Neuronal stem cell (in vitro differentiated cells): Measurements from ENCODE around the gene TUBB3.
A peak's percentile ranks its signal among the peaks of the same experiment; 100 is the strongest.

Source experiments
- DNase-seq: peaks from one replicate; pipeline ENCODE4 v3.0.0-alpha.2; 2013; ENCODE audit warnings: low spot score
- H2AFZ ChIP-seq: one replicate; pipeline ENCODE4 v1.6.1; 2013; ENCODE audit warnings: mild to moderate bottlenecking, low read length, inconsistent platforms
- H2AK5ac ChIP-seq: 2 replicates; pipeline ENCODE4 v1.6.1; 2013; ENCODE audit warnings: low read depth, mild to moderate bottlenecking, inconsistent platforms, low read length, moderate library complexity, mixed read lengths
- H2BK120ac ChIP-seq: 2 replicates; pipeline ENCODE4 v1.6.1; 2013; ENCODE audit warnings: low read depth, mild to moderate bottlenecking, inconsistent platforms, low read length, moderate library complexity, mixed read lengths
- H2BK12ac ChIP-seq: one replicate; pipeline ENCODE4 v1.6.1; 2013; ENCODE audit warnings: low read length, inconsistent platforms
- H2BK15ac ChIP-seq: 2 replicates; pipeline ENCODE4 v1.6.1; 2013; ENCODE audit warnings: mild to moderate bottlenecking, low read length, inconsistent platforms, mixed read lengths
- H2BK5ac ChIP-seq: one replicate; pipeline ENCODE4 v1.6.1; 2013; ENCODE audit warnings: inconsistent platforms, mild to moderate bottlenecking, low read length, moderate library complexity
- H3K14ac ChIP-seq: one replicate; pipeline ENCODE4 v1.6.1; 2013; ENCODE audit warnings: low read length, inconsistent platforms
- H3K18ac ChIP-seq: 2 replicates; pipeline ENCODE4 v1.6.1; 2013; ENCODE audit warnings: low read length, inconsistent platforms
- H3K23ac ChIP-seq: 2 replicates; pipeline ENCODE4 v1.6.1; 2013; ENCODE audit warnings: low read depth, mild to moderate bottlenecking, mixed read lengths, low read length, inconsistent platforms; ENCODE audit not compliant: poor library complexity
- H3K27ac ChIP-seq: replicated peaks from 3 replicates; pipeline ENCODE4 v1.5.1; 2013; ENCODE audit warnings: low read length, inconsistent platforms
- H3K27me3 ChIP-seq, 3 experiments: 2 replicates each; pipeline ENCODE4 v1.6.1; 2013; ENCODE audit warnings: low read length in 3 of 3, mild to moderate bottlenecking in 2 of 3, inconsistent platforms in 1 of 3, low read depth in 1 of 3, mixed read lengths in 1 of 3, moderate library complexity in 1 of 3; ENCODE audit not compliant: control insufficient read depth in 3 of 3, insufficient read depth in 3 of 3
- H3K36me3 ChIP-seq, 2 donors: replicated peaks in 1 of 2; 2 replicates each; pipeline ENCODE4 v1.6.1; 2013; ENCODE audit warnings: low read length in 2 of 2; ENCODE audit not compliant: control insufficient read depth in 2 of 2, insufficient read depth in 2 of 2
- H3K4ac ChIP-seq: 2 replicates; pipeline ENCODE4 v1.6.1; 2013; ENCODE audit warnings: inconsistent platforms, mild to moderate bottlenecking, low read length, moderate library complexity
- H3K4me1 ChIP-seq, 2 donors: 1 replicate in 1 of 2; 2 replicates in 1 of 2; pipeline ENCODE4 v1.6.1; 2013; ENCODE audit warnings: low read length in 2 of 2, low read depth in 1 of 2; ENCODE audit not compliant: control insufficient read depth in 2 of 2, insufficient read depth in 1 of 2
- H3K4me2 ChIP-seq: one replicate; pipeline ENCODE4 v1.6.1; 2013; ENCODE audit warnings: mild to moderate bottlenecking, low read length, inconsistent platforms; ENCODE audit not compliant: insufficient read depth, poor library complexity, severe bottlenecking
- H3K4me3 ChIP-seq, 2 donors: 2 replicates each; pipeline ENCODE4 v1.5.1; 2013; ENCODE audit warnings: low read length in 2 of 2, mild to moderate bottlenecking in 2 of 2, inconsistent platforms in 1 of 2, moderate library complexity in 1 of 2
- H3K79me1 ChIP-seq: one replicate; pipeline ENCODE4 v1.6.1; 2013; ENCODE audit warnings: low read depth, mild to moderate bottlenecking, inconsistent platforms, low read length, moderate library complexity
- H3K9ac ChIP-seq: one replicate; pipeline ENCODE4 v1.6.1; 2013; ENCODE audit warnings: mild to moderate bottlenecking, low read depth, low read length, inconsistent platforms; ENCODE audit not compliant: poor library complexity
- H3K9me3 ChIP-seq, 2 donors: replicated peaks in 1 of 2; 2 replicates each; pipeline versions ENCODE3 to v1.6.1; 2013; ENCODE audit warnings: low read length in 2 of 2, mild to moderate bottlenecking in 2 of 2, inconsistent platforms in 1 of 2, low read depth in 1 of 2, mixed read lengths in 1 of 2, moderate library complexity in 1 of 2; ENCODE audit not compliant: control insufficient read depth in 2 of 2, insufficient read depth in 1 of 2
- H4K8ac ChIP-seq: one replicate; pipeline ENCODE4 v1.6.1; 2013; ENCODE audit warnings: low read depth, mild to moderate bottlenecking, inconsistent platforms, low read length, moderate library complexity
- H4K91ac ChIP-seq: one replicate; pipeline ENCODE4 v1.6.1; 2013; ENCODE audit warnings: low read length, low read depth, mild to moderate bottlenecking, inconsistent platforms; ENCODE audit not compliant: poor library complexity
- WGBS, 2 donors: extraction: QIAGEN DNeasy Blood & Tissue Kit; methylation state at CpG; one replicate each; pipeline ENCODE4 v1.1.7; 2013; ENCODE audit warnings: missing lambda C conversion rate in 2 of 2, mixed read lengths in 1 of 2; ENCODE audit not compliant: insufficient read length in 2 of 2, insufficient replicate concordance in 1 of 2; ENCODE audit errors: extremely low coverage in 2 of 2; 5-methylcytosine and 5-hydroxymethylcytosine counted together

The TUBB3 gene

GRCh38 chr16:89887243-89887642, 35.9 kb upstream of the TUBB3 start:
- no peak overlapping the region for H2AK5ac ChIP-seq
- H3K23ac ChIP-seq, result no peak overlapping the region
- H3K27me3 ChIP-seq, result no peaks in the 10 kb centered on the region
- H2AFZ ChIP-seq, result no peak overlapping the region
- H3K9me3 ChIP-seq, result no peaks in the 10 kb centered on the region
- no peak overlapping the region for H2BK5ac ChIP-seq
- WGBS, 2 donors, result no CpG with 5 or more reads among the region's 14 CpGs
- H3K18ac ChIP-seq, result no peak overlapping the region
- no peak for DNase-seq
- H4K91ac ChIP-seq, result no peak overlapping the region
- no peak overlapping the region for H4K8ac ChIP-seq
- H2BK15ac ChIP-seq, result no peak overlapping the region
- H3K4me3 ChIP-seq, result no peak overlapping the region
- no peaks in the 10 kb centered on the region for H3K79me1 ChIP-seq
- no peaks in the 10 kb centered on the region for H3K4me1 ChIP-seq
- H3K9ac ChIP-seq, result no peak overlapping the region
- H3K4me2 ChIP-seq, result no peak overlapping the region
- H3K4ac ChIP-seq, result no peak overlapping the region
- no peak overlapping the region for H2BK120ac ChIP-seq
- no peak overlapping the region for H3K14ac ChIP-seq
- peaks cover 42 to 93% of the 10 kb centered on the region in 2 donors for H3K36me3 ChIP-seq
- H3K27ac ChIP-seq, result no peak overlapping the region
- no peak overlapping the region for H2BK12ac ChIP-seq

DNA sequence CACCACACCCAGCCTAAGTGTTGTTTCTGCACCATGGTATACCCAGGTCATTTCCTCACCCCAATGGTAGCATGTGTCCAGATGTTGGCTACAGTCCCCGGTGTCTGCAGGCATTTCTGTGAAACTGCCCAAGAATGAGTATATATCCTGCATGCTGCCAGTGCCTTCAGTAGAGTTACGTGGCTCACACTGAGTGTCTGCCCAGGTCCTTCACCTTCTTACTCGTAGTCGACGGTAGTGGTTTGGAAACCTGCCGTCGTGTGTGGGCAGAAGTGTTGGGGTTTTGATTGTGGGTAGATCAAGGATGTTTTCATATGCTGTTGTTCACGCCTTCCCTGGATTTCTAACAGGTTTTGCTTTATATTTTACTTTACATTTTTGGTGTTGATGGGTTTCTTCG, 32.9 kb upstream of the TUBB3 start:
- H3K9me3 ChIP-seq, result no peaks in the 10 kb centered on the region
- no peak overlapping the region for H3K9ac ChIP-seq
- peaks cover 2% of the 10 kb centered on the region for H3K79me1 ChIP-seq
- H3K4me2 ChIP-seq, result no peak overlapping the region
- H4K8ac ChIP-seq, result no peak overlapping the region
- H2AK5ac ChIP-seq, result no peak overlapping the region
- no peak overlapping the region for H3K27ac ChIP-seq
- no peaks in the 10 kb centered on the region for H3K4me1 ChIP-seq
- H3K23ac ChIP-seq, result no peak overlapping the region
- no peak overlapping the region for H2BK12ac ChIP-seq
- no peaks in the 10 kb centered on the region for H3K27me3 ChIP-seq
- no peak overlapping the region for H3K14ac ChIP-seq
- no peak overlapping the region for H2BK15ac ChIP-seq
- no peak overlapping the region for H4K91ac ChIP-seq
- no CpG with 5 or more reads among the region's 9 CpGs for whole genome bisulfite sequencing, 2 donors
- no peak overlapping the region for H2BK120ac ChIP-seq
- H3K18ac ChIP-seq, result no peak overlapping the region
- no peak overlapping the region for H2BK5ac ChIP-seq
- peaks cover 41 to 93% of the 10 kb centered on the region in 2 donors for H3K36me3 ChIP-seq
- no peak overlapping the region for H2AFZ ChIP-seq
- DNase-seq, result no peak
- H3K4me3 ChIP-seq, result no peak overlapping the region
- no peak overlapping the region for H3K4ac ChIP-seq

DNA sequence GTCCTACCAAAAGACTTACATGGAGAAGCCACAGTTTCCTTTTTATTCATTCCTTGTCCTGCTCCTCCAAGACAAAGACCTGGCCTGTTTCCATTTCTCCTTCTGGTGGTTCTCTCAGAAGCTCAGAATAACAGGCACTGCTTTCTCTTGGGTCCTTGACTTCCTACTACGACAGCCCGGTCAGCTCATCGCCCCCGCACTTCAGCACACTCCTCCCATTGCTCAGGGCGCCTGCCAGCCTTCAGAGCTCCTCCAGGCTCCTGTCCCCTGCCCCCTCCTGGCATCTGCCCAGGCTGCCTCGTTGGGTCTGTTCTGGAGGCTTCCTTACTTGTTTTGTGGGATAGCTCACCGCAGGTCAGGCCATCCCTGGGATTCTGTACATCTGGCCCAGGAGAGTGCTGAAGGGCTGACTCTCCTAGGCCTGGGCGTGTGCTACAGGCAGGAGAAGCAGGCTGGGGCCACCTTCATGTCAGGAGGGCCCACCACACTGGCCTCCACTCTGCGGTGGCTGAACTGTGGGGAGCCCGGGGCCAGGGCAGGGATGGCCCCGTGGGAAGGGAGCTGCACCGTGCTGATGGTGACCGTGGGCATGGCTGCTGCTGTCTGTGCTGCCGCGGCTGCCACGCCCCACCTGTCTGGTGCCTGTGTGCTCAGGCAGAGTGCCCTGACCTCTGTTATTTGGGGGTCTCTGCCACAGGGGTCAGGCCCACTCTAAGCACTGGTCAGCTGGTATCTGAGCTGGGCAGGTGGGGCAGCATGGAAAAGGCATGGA, 32.1 kb upstream of the TUBB3 start:
- no peak overlapping the region for H2BK120ac ChIP-seq
- no peak overlapping the region for H3K4me2 ChIP-seq
- no peak overlapping the region for H2BK12ac ChIP-seq
- H3K4me3 ChIP-seq, result no peak overlapping the region
- H2BK5ac ChIP-seq, result no peak overlapping the region
- H3K27ac ChIP-seq, result no peak overlapping the region
- no peak overlapping the region for H3K23ac ChIP-seq
- H4K91ac ChIP-seq, result no peak overlapping the region
- no peak overlapping the region for H4K8ac ChIP-seq
- H3K36me3 ChIP-seq, result peaks cover 42 to 93% of the 10 kb centered on the region in 2 donors
- no peaks in the 10 kb centered on the region for H3K4me1 ChIP-seq
- H3K4ac ChIP-seq, result no peak overlapping the region
- WGBS, 2 donors, result no CpG with 5 or more reads among the region's 16 CpGs
- no peak overlapping the region for H2AFZ ChIP-seq
- peak overlapping the region; percentile 82 for H3K14ac ChIP-seq
- peak overlapping the region; percentile 44 for H3K9ac ChIP-seq
- peaks cover 6% of the 10 kb centered on the region for H3K79me1 ChIP-seq
- H2BK15ac ChIP-seq, result no peak overlapping the region
- no peak overlapping the region for H3K18ac ChIP-seq
- no peak overlapping the region for H2AK5ac ChIP-seq
- DNase-seq, result no peak
- no peaks in the 10 kb centered on the region for H3K27me3 ChIP-seq
- H3K9me3 ChIP-seq, result no peaks in the 10 kb centered on the region

GRCh38 chr16:89892055-89892630, 31.0 kb upstream of the TUBB3 start:
- Histone ChIP-seq H3K4ac (no peak overlapping the region), H3K4me3 (no peak overlapping the region), H3K27me3 (no peaks in the 10 kb centered on the region), H3K79me1 (peaks cover 6% of the 10 kb centered on the region), H3K9ac (no peak overlapping the region), H2BK5ac (no peak overlapping the region), H3K27ac (no peak overlapping the region), H3K4me1 (no peaks in the 10 kb centered on the region), H3K36me3 (peaks cover 43 to 96% of the 10 kb centered on the region in 2 donors), H3K23ac (peak overlapping the region; percentile 34), H2BK15ac (no peak overlapping the region), H3K4me2 (no peak overlapping the region), H4K91ac (no peak overlapping the region), H3K9me3 (no peaks in the 10 kb centered on the region), H2BK12ac (no peak overlapping the region), H2AFZ (no peak overlapping the region), H2AK5ac (no peak overlapping the region), H4K8ac (no peak overlapping the region), H3K14ac (no peak overlapping the region), H3K18ac (no peak overlapping the region), H2BK120ac (no peak overlapping the region)
- WGBS, 2 donors, result no CpG with 5 or more reads among the region's 18 CpGs
- DNase-seq, result no peak
